ENCODE data around the gene SCN4A.

GRCh38 chr17:63940584-63940983 lies 32.1 kb downstream of the SCN4A start:
- TF ChIP-seq CTCF (IDR thresholded peaks at IDR 0.05) (no peak), POLR2A (IDR thresholded peaks at IDR 0.05) (no peak)
